NCI-H2029 (cell line): ENCODE results near the gene MAST4.
"Not testable (repeated sequence)": the region's sequence is repeated elsewhere in the genome, so short reads cannot be mapped to it uniquely, and the experiment has no call there.

Experiments used
- DNase-seq: peaks from one replicate; lab custom pipeline; 2025; lab: John Stamatoyannopoulos, UW

MAST4 gene

GRCh38 chr5:66810151-66810550 is 214.0 kb downstream of the MAST4 start:
- DNase-seq = no peak

GRCh38 chr5:66810848-66811261 is 214.7 kb downstream of the MAST4 start:
- no peak for DNase-seq

GRCh38 chr5:66812291-66812690 is 216.1 kb downstream of the MAST4 start:
- DNase-seq = no peak

- no peak for DNase-seq
These were observed 217.1 kb downstream of the MAST4 start for GRCh38 chr5:66813306-66813705.

- peak; percentile 26 for DNase-seq
These were observed 218.2 kb downstream of the MAST4 start for GRCh38 chr5:66814146-66814991.

- no peak for DNase-seq
These were observed 222.2 kb downstream of the MAST4 start for GRCh38 chr5:66818304-66818934.

- no peak for DNase-seq
These were observed 222.7 kb downstream of the MAST4 start for GRCh38 chr5:66818935-66819328.

GRCh38 chr5:66820630-66821207 is 224.5 kb downstream of the MAST4 start:
- no peak for DNase-seq

GRCh38 chr5:66821688-66822429 is 225.7 kb downstream of the MAST4 start:
- DNase-seq = no peak

GRCh38 chr5:66822906-66823305 is 226.7 kb downstream of the MAST4 start:
- DNase-seq = not testable (repeated sequence)

- DNase-seq = no peak
These were observed 228.3 kb downstream of the MAST4 start for GRCh38 chr5:66824476-66824875.

GRCh38 chr5:66826263-66826662 is 230.1 kb downstream of the MAST4 start:
- no peak for DNase-seq

- no peak for DNase-seq
These were observed 230.5 kb downstream of the MAST4 start for GRCh38 chr5:66826696-66827095.

- DNase-seq = no peak
These were observed 231.9 kb downstream of the MAST4 start for GRCh38 chr5:66828046-66828547.

GRCh38 chr5:66828548-66829357 is 232.6 kb downstream of the MAST4 start:
- DNase-seq = peak; percentile 58

GRCh38 chr5:66829358-66829674 is 233.1 kb downstream of the MAST4 start:
- no peak for DNase-seq

- DNase-seq = no peak
These were observed 233.6 kb downstream of the MAST4 start for GRCh38 chr5:66829826-66830225.

- DNase-seq = no peak
These were observed 234.4 kb downstream of the MAST4 start for GRCh38 chr5:66830636-66831035.

GRCh38 chr5:66839636-66840185 is 243.5 kb downstream of the MAST4 start:
- DNase-seq = no peak

- no peak for DNase-seq
These were observed 244.4 kb downstream of the MAST4 start for GRCh38 chr5:66840511-66841013.

- DNase-seq = no peak
These were observed 245.1 kb downstream of the MAST4 start for GRCh38 chr5:66841264-66841663.
